Spleen (tissue), 7 donors: Measurements from ENCODE around the gene SAFB2.
A peak's percentile ranks its signal among the peaks of the same experiment; 100 is the strongest.

Experiments used
- CTCF ChIP-seq, 11 experiments: fragments of 200-600 bp in 7 of 11; fragments of 450-650 bp in 4 of 11; sonication (generic) in 4 of 11; IDR thresholded peaks in 8 of 11; conservative IDR thresholded peaks in 3 of 11; 1 replicate in 7 of 11; 2 replicates in 4 of 11; pipeline versions ENCODE4 v1.4.0 to v1.8.0; 2016 to 2021; ENCODE audit warnings: antibody characterized with exemption in 11 of 11, inconsistent platforms in 4 of 11, mild to moderate bottlenecking in 1 of 11
- POLR2A ChIP-seq, 3 donors: fragments of 450-650 bp; IDR thresholded peaks; one replicate each; pipeline ENCODE4 v1.5.1; 2017; ENCODE audit warnings: antibody characterized with exemption in 3 of 3, mild to moderate bottlenecking in 1 of 3
- POLR2AphosphoS5 ChIP-seq, 3 donors: sonication (generic); formaldehyde crosslinking; IDR thresholded peaks; one replicate each; pipeline ENCODE4 v1.5.1; 2017; ENCODE audit warnings: antibody characterized with exemption in 3 of 3
- donor health status: DM: no; HTN: no; CAD: no; lungs with moderate emphysema.
- donor health status: DM: no; HTN: no; CAD: no.
- donor health status: DM: no; HTN: no; CAD: no.

- TF ChIP-seq CTCF (IDR thresholded peaks at IDR 0.05 in 8 of 11, conservative IDR thresholded peaks at IDR 0.05 in 3 of 11), result no peak
- no peak for TF ChIP-seq POLR2A (IDR thresholded peaks at IDR 0.05)
- peak in 1 of 3 donors; percentile 41 for TF ChIP-seq POLR2AphosphoS5 (IDR thresholded peaks at IDR 0.05)
Measured at GRCh38 chr19:5663904-5664303, 41.3 kb upstream of the SAFB2 start.
